ENCODE results near the gene SNX25.

SNX25 gene

GRCh38 chr4:185404031-185404430, 194.6 kb downstream of the SNX25 start:
- DNase-seq: no peak

GRCh38 chr4:185405296-185405999, 196.1 kb downstream of the SNX25 start:
- no peak for DNase-seq

- no peak for DNase-seq
Observed at GRCh38 chr4:185408432-185408831, 199.0 kb downstream of the SNX25 start.

- no peak for DNase-seq
Observed at GRCh38 chr4:185411849-185412248, 202.5 kb downstream of the SNX25 start.

- DNase-seq: no peak
Observed at GRCh38 chr4:185412412-185412811, 203.0 kb downstream of the SNX25 start.

Data from anterior cingulate cortex (tissue), 58 donors.